ENCODE data around the gene HOXB2. TPM values are rescaled to one million over a fixed set of nuclear protein-coding genes. Genes with fewer than 3 reads are reported as not detected.

HOXB2 gene
- total and polyA plus RNA-seq, 2 experiments from 2014 or later, result not detected

DNA sequence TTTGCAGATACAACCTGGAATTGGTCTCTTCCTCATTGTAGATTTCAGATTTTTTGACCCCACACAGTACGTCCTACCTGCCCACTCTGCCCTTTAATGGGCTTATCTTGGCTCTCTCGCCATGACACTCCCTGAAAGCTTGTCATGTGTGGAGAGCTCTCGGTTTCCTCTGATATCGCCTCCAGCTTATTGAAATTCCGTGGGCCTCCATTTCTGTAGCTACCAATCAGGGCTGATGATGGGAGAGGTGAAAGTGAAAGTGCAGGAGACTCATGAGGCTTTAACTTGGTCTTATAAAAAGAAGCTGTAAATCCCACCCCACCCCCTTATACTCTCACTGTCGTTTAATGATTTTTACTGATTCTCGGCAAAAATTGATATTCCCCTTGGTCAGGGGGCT is 31.8 kb downstream of the HOXB2 start:
- H3K27me3 Mint-ChIP-seq (ENCODE audit: insufficient read depth, low read depth, poor library complexity), result peaks cover 27% of the 10 kb centered on the region

More for the DNA sequence above, 31.8 kb downstream of the HOXB2 start:
- H3K9me3 Mint-ChIP-seq, result no peaks in the 10 kb centered on the region
- H2AFZ ChIP-seq, result 0 out of 2 replicates have a peak overlapping the region, but pooled peaks have one; percentile 6
- H3K9me2 ChIP-seq (ENCODE audit: insufficient read depth), result no peaks in the 10 kb centered on the region
- H3K36me3 ChIP-seq (ENCODE audit: insufficient read depth), result no peaks in the 10 kb centered on the region
- no peak overlapping the region for H3K27ac Mint-ChIP-seq
- no peaks in the 10 kb centered on the region for H4K20me1 ChIP-seq (replicated peaks; ENCODE audit: insufficient read depth)
- H3K4me3 Mint-ChIP-seq, result no peak overlapping the region
- H3K79me2 ChIP-seq (replicated peaks; ENCODE audit: insufficient read depth), result no peaks in the 10 kb centered on the region
- H3K4me1 ChIP-seq (ENCODE audit: insufficient read depth), result peaks cover 33% of the 10 kb centered on the region
- H3K4me2 ChIP-seq, result no peak overlapping the region
- peaks cover 31% of the 10 kb centered on the region for H3K4me1 Mint-ChIP-seq
- H3F3A ChIP-seq (replicated peaks; ENCODE audit: low read depth), result 0 out of 2 replicates have a peak, but pooled peaks cover 4% of the 10 kb centered on the region
- peaks cover 24% of the 10 kb centered on the region for H3K27me3 ChIP-seq (ENCODE audit: insufficient read depth)
- DNase-seq (ENCODE audit: low spot score) (no peak), ATAC-seq (no peak)
- H3K27ac ChIP-seq (ENCODE audit: low read depth), result no peak overlapping the region
- TF ChIP-seq ZNF462 (CRISPR knock-in tag; IDR thresholded peaks at IDR 0.05), result no peak
- no peak for TF ChIP-seq EZH2 (IDR thresholded peaks at IDR 0.05; ENCODE audit: low read depth, unreplicated experiment)
- TF ChIP-seq NANOG (IDR thresholded peaks at IDR 0.05; ENCODE audit: borderline replicate concordance), result no peak
- TF ChIP-seq CREB1 (CRISPR knock-in tag; IDR thresholded peaks at IDR 0.05; ENCODE audit: low read depth), result no peak
- no peak overlapping the region for H3K4me3 ChIP-seq
- H3K36me3 Mint-ChIP-seq (ENCODE audit: low read depth), result no peaks in the 10 kb centered on the region

Measured in GM23338 (cell line).